K562 (cell line): Measurements from ENCODE around the gene MBD3. TPM values are rescaled to one million over a fixed set of nuclear protein-coding genes. Genes with fewer than 3 reads are reported as not detected.

Experiments used
- ATAC-seq: fragments of 200-7000 bp; cut with Tn5 transposase; 3 replicates; pipeline ENCODE4 v1.9.1; 2020; ENCODE audit warnings: moderate library complexity
- BruUV-seq: library from RNA; stranded (reverse); fragments of 400-500 nt; replicated peaks from 2 replicates; lab custom pipeline; 2021; lab: Mats Ljungman, UMichigan
- CTCF ChIA-PET: fragments of 300-600 bp; formaldehyde crosslinking; extraction: SDS; loops from one replicate; lab custom pipeline; 2021; ENCODE audit warnings: low intra/inter-chr PET ratio; lab: Yijun Ruan, JAX
- POLR2A ChIA-PET: fragments of 300-600, 350-650 bp; sonication (Branson Sonifier 250); formaldehyde crosslinking; extraction: SDS; loops from one replicate; lab custom pipeline; 2021; ENCODE audit warnings: antibody characterized with exemption, inconsistent platforms; lab: Yijun Ruan, JAX
- DNase-seq, 4 experiments: peaks; one replicate each; pipeline versions ENCODE4 v3.0.0 to v3.0.0-alpha.2; 2011 to 2018; ENCODE audit warnings: low spot score in 3 of 4, mixed read lengths in 3 of 4; ENCODE audit errors: extremely low read depth in 1 of 4
- FAIRE-seq: peaks from 2 replicates; lab custom pipeline; 2011; peaks lifted over from hg19 to GRCh38; lab: Jason Lieb, UNC
- H2AFZ ChIP-seq: 2 replicates; pipeline ENCODE4 v1.6.0; 2011; ENCODE audit warnings: low read depth, low read length, control low read depth, inconsistent platforms
- H3K27ac ChIP-seq: fragments of 200-600 bp; 3 replicates; pipeline ENCODE4 v1.8.0; 2011; ENCODE audit warnings: low read depth, mild to moderate bottlenecking, control low read depth, inconsistent platforms, low read length, moderate library complexity, mixed read lengths; ENCODE audit errors: extremely low read depth
- H3K27me3 ChIP-seq, 2 experiments: fragments of 300-600 bp in 1 of 2; 2 replicates in 1 of 2; 3 replicates in 1 of 2; pipeline versions ENCODE4 v1.6.0 to v1.8.0; 2011; ENCODE audit warnings: inconsistent platforms in 2 of 2, low read length in 2 of 2, mild to moderate bottlenecking in 1 of 2, mixed read lengths in 1 of 2, moderate library complexity in 1 of 2; ENCODE audit not compliant: control insufficient read depth in 2 of 2, insufficient read depth in 2 of 2
- H3K36me3 ChIP-seq: fragments of 300-600 bp; 3 replicates; pipeline ENCODE4 v1.8.0; 2011; ENCODE audit warnings: mild to moderate bottlenecking, low read length, inconsistent platforms; ENCODE audit not compliant: control insufficient read depth, insufficient read depth
- H3K4me1 ChIP-seq, 2 experiments: fragments of 200-600 bp in 1 of 2; replicated peaks in 1 of 2; 2 replicates in 1 of 2; 3 replicates in 1 of 2; pipeline versions ENCODE4 v1.5.1 to v1.8.0; 2011; ENCODE audit warnings: inconsistent platforms in 2 of 2, low read length in 2 of 2, mild to moderate bottlenecking in 1 of 2, mixed read lengths in 1 of 2, moderate library complexity in 1 of 2; ENCODE audit not compliant: control insufficient read depth in 2 of 2, insufficient read depth in 2 of 2
- H3K4me2 ChIP-seq: 2 replicates; pipeline ENCODE4 v1.6.1; 2011; ENCODE audit warnings: low read length, control low read depth, inconsistent platforms, mixed read lengths; ENCODE audit not compliant: insufficient read depth
- H3K4me3 ChIP-seq: fragments of 200-600 bp; sonication (generic), shearing (Covaris generic); 2 replicates; pipeline ENCODE4 v1.5.1; 2016; ENCODE audit warnings: control low read depth, inconsistent platforms
- H3K79me2 ChIP-seq: fragments of 200-600 bp; 3 replicates; pipeline ENCODE4 v1.8.0; 2011; ENCODE audit warnings: low read length, inconsistent platforms; ENCODE audit not compliant: control insufficient read depth, insufficient read depth
- H3K9ac ChIP-seq, 2 experiments: 2 replicates each; pipeline versions ENCODE4 v1.6.0 to v1.6.1; 2011; ENCODE audit warnings: low read depth in 2 of 2, low read length in 2 of 2, control low read depth in 1 of 2, inconsistent platforms in 1 of 2, mild to moderate bottlenecking in 1 of 2, mixed read lengths in 1 of 2; ENCODE audit not compliant: insufficient read depth in 1 of 2
- H3K9me1 ChIP-seq: one replicate; pipeline ENCODE4 v1.6.0; 2011; ENCODE audit warnings: inconsistent platforms, mild to moderate bottlenecking, low read length, moderate library complexity; ENCODE audit not compliant: control insufficient read depth, insufficient read depth
- H3K9me3 ChIP-seq: replicated peaks from 2 replicates; pipeline ENCODE4 v1.5.1; 2011; ENCODE audit warnings: low read depth, low read length, inconsistent platforms; ENCODE audit not compliant: control insufficient read depth, insufficient read depth
- H4K20me1 ChIP-seq: replicated peaks from 2 replicates; pipeline ENCODE4 v1.6.1; 2011; ENCODE audit warnings: low read length, inconsistent platforms, mixed read lengths; ENCODE audit not compliant: control insufficient read depth, insufficient read depth
- ATF3 ChIP-seq, 2 experiments: fragments of 450-650 bp in 1 of 2; sonication (generic) in 1 of 2; formaldehyde crosslinking in 1 of 2; IDR thresholded peaks in 1 of 2; conservative IDR thresholded peaks in 1 of 2; 2 replicates each; pipeline versions ENCODE4 v1.6.1 to v1.8.1; 2016 to 2023; ENCODE audit warnings: mild to moderate bottlenecking in 2 of 2, moderate library complexity in 2 of 2, inconsistent platforms in 1 of 2, missing genetic modification reagents in 1 of 2
- CHD1 ChIP-seq: fragments of 200-600 bp; sonication (generic); IDR thresholded peaks from one replicate; pipeline ENCODE4 v1.6.1; 2012; ENCODE audit warnings: mild to moderate bottlenecking, moderate library complexity, low read length, inconsistent platforms
- FIP1L1 ChIP-seq: fragments of 200-400 bp; formaldehyde crosslinking; IDR thresholded peaks from 2 replicates; pipeline ENCODE4 v1.6.1; 2018; ENCODE audit warnings: mild to moderate bottlenecking, low read depth, low read length; ENCODE audit not compliant: poor library complexity, severe bottlenecking
- LARP7 ChIP-seq: fragments of 450-650 bp; IDR thresholded peaks from 2 replicates; pipeline ENCODE4 v1.6.1; 2016
- MAZ ChIP-seq, 2 experiments: fragments of 450-650 bp in 1 of 2; sonication (generic) in 1 of 2; formaldehyde crosslinking; IDR thresholded peaks in 1 of 2; conservative IDR thresholded peaks in 1 of 2; 2 replicates each; pipeline versions ENCODE4 v1.4.0 to v1.5.0; 2020; ENCODE audit warnings: mild to moderate bottlenecking in 1 of 2, missing genetic modification reagents in 1 of 2
- MNT ChIP-seq, 2 experiments: fragments of 450-650 bp; conservative IDR thresholded peaks; 2 replicates each; pipeline ENCODE4 v1.6.1; 2017; ENCODE audit warnings: mild to moderate bottlenecking in 2 of 2, moderate library complexity in 2 of 2
- PHB ChIP-seq: fragments of 250-450 bp; sonication (Bioruptor Pico); IDR thresholded peaks from 2 replicates; pipeline ENCODE4 v1.5.0; 2021
- SMARCA5 ChIP-seq: fragments of 450-650 bp; IDR thresholded peaks from 2 replicates; pipeline ENCODE4 v1.6.1; 2016
- TAF1 ChIP-seq: IDR thresholded peaks from 2 replicates; pipeline ENCODE4 v1.6.1; 2011; ENCODE audit warnings: mild to moderate bottlenecking, low read length, moderate library complexity; ENCODE audit not compliant: insufficient read depth, control insufficient read depth, severe bottlenecking; ENCODE audit errors: extremely low read depth
- TAL1 ChIP-seq: fragments of 450-650 bp; IDR thresholded peaks from 2 replicates; pipeline ENCODE4 v1.6.1; 2016; ENCODE audit warnings: mild to moderate bottlenecking
- TRIM24 ChIP-seq, 2 experiments: fragments of 450-650 bp; IDR thresholded peaks; 2 replicates each; pipeline ENCODE4 v1.6.1; 2016
- ZBTB12 ChIP-seq: fragments of 250-450 bp; sonication (Bioruptor Pico); IDR thresholded peaks from 2 replicates; pipeline ENCODE4 v1.4.0; 2020
- ZBTB17 ChIP-seq: fragments of 450-650 bp; formaldehyde crosslinking; IDR thresholded peaks from 2 replicates; pipeline ENCODE4 v1.4.0; 2020; ENCODE audit warnings: mild to moderate bottlenecking
- ZNF143 ChIP-seq: sonication (generic); formaldehyde crosslinking; IDR thresholded peaks from 2 replicates; pipeline ENCODE4 v1.9.0; 2022; ENCODE audit warnings: mild to moderate bottlenecking, missing genetic modification reagents
- ZNF408 ChIP-seq: fragments of 250-450 bp; sonication (Bioruptor Pico); IDR thresholded peaks from 2 replicates; pipeline ENCODE4 v1.4.0; 2020; ENCODE audit warnings: low read depth, mild to moderate bottlenecking, moderate library complexity
- WGBS: fragments of 100-300 bp; shearing (Covaris generic); methylation state at CpG from one replicate; pipeline ENCODE4 v1.1.6; 2016; ENCODE audit warnings: low coverage, mixed read lengths; ENCODE audit not compliant: insufficient coverage; ENCODE audit errors: missing lambda C conversion rate; 5-methylcytosine and 5-hydroxymethylcytosine counted together
- in situ Hi-C: fragments of 300-500 bp; cut with MboI; formaldehyde crosslinking; loops from 4 replicates; pipeline ENCODE4 v1.15.0; 2018; ENCODE audit warnings: inconsistent platforms, mixed read lengths
- intact Hi-C: fragments of 100-400 bp; cut with micrococcal nuclease; formaldehyde crosslinking; loops from 2 replicates; pipeline ENCODE4 v1.14.2; 2022
- polyA plus RNA-seq, 8 experiments: library from polyadenylated mRNA; depleted of rRNA in 4 of 8; stranded (reverse) in 5 of 8; unstranded in 3 of 8; fragments of >200 nt; fragmentation: Nextera tagmentation in 2 of 8; fragmentation: Illumina TruSeq in 1 of 8; extraction: Ambion mirVana in 2 of 8; extraction: Trizol in 1 of 8; gene quantifications; 2 replicates each; pipeline versions ENCODE4 v1.2.1 to v1.2.3, GENCODE V29; 2011 to 2014; ENCODE audit warnings: inconsistent platforms in 1 of 8, missing spikeins in 1 of 8
- total RNA-seq, 7 experiments: library from RNA; depleted of rRNA in 6 of 7; stranded (reverse); fragments of >200 nt in 6 of 7; fragmentation: Illumina TruSeq in 2 of 7; extraction: Trizol in 2 of 7; gene quantifications; 2 replicates each; pipeline versions ENCODE4 v1.2.1 to v1.2.3, GENCODE V29; 2011 to 2021; ENCODE audit warnings: low replicate concordance in 1 of 7
- TF ChIP-seq, protein P1 (sequence below): fragments of 250-450 bp; sonication (Bioruptor Pico); IDR thresholded peaks from 2 replicates; pipeline ENCODE4 v1.8.0; 2021; ENCODE audit warnings: moderate library complexity, mild to moderate bottlenecking, inconsistent platforms

Gene MBD3
- total and polyA plus RNA-seq, 9 of the 15 experiments (the other 6 are each of a cell fraction or from before 2014, with no cell fraction given): 0.24 to 137 (median 30.9) TPM

- BruUV-seq: TSS peak; percentile 76
- Histone ChIP-seq H3K4me3 (peak overlapping the region; percentile 92), H3K27ac (peak overlapping the region; percentile 95), H3K79me2 (peaks cover 54% of the 10 kb centered on the region), H3K4me2 (peak overlapping the region; percentile 98), H3K9ac (peak overlapping the region; percentile 100), H3K9me3 (no peaks in the 10 kb centered on the region), H4K20me1 (0 out of 2 replicates have a peak, but pooled peaks cover 8% of the 10 kb centered on the region), H3K27me3 (no peaks in the 10 kb centered on the region), H3K36me3 (peaks cover 47% of the 10 kb centered on the region; the same call in 2 of the 3 replicates), H3K9me1 (no peaks in the 10 kb centered on the region), H2AFZ (no peak overlapping the region), H3K4me1 (peaks cover 15 to 40% of the 10 kb centered on the region in 2 experiments)
- POLR2A ChIA-PET: interaction anchor here (0.6 to 6.6 kb wide), 5 partner anchors 10 to 322 kb away, joined by 3 to 40 read pairs (median 4); partner anchors contain the start of gene CIRBP
- peak; percentile 1; the same call in 2 of the 3 replicates for ATAC-seq
- CTCF ChIA-PET: no interaction called here
- WGBS: under 1% methylated on average over 20 of the region's 31 CpGs
- intact Hi-C loops (no loop called here), in situ Hi-C loops (no loop called here)
- no peak for FAIRE-seq
- DNase-seq: peak in 2 of 4 experiments; percentile 44 to 50
- no peak for TF ChIP-seq TRIM24 (IDR thresholded peaks at IDR 0.05)
- TF ChIP-seq, protein P1, sequence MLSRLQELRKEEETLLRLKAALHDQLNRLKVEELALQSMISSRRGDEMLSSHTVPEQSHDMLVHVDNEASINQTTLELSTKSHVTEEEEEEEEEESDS (CRISPR knock-in tag): no peak
- 0 out of 4 replicates have a peak, but pooled peaks of 1 of the 2 experiments have one; percentile 15 for TF ChIP-seq MAZ (CRISPR knock-in tag; conservative IDR thresholded peaks at IDR 0.05 in 1 of 2, IDR thresholded peaks at IDR 0.05 in 1 of 2)
- no peak for TF ChIP-seq ZBTB12
- 0 out of 2 replicates have a peak, but pooled peaks have one; percentile 27 for TF ChIP-seq LARP7
- no peak for TF ChIP-seq PHB (CRISPR knock-in tag)
- TF ChIP-seq ZNF143: no peak
- no peak for TF ChIP-seq TAL1
- no peak for TF ChIP-seq SMARCA5
- peak; percentile 84 for TF ChIP-seq CHD1
- no peak for TF ChIP-seq FIP1L1
- peak in 1 of 2 experiments; percentile 6; a peak in 1 of 4 replicates for TF ChIP-seq MNT (conservative IDR thresholded peaks at IDR 0.05)
- TF ChIP-seq ZNF408 (CRISPR knock-in tag): no peak
- TF ChIP-seq TAF1: no peak
- no peak for TF ChIP-seq ZBTB17 (CRISPR knock-in tag)
- TF ChIP-seq ATF3 (IDR thresholded peaks at IDR 0.05): no peak
- TF ChIP-seq ATF3 (CRISPR knock-in tag; conservative IDR thresholded peaks at IDR 0.05): no peak
Measured at GRCh38 chr19:1591421-1592023, 1.1 kb downstream of the MBD3 start.
